Fibroblast of villous mesenchyme (primary cell): ENCODE measurements around the gene SLC6A16. TPM values are rescaled to one million over a fixed set of nuclear protein-coding genes. Genes with fewer than 3 reads are reported as not detected.

Experiments
- DNase-seq: peaks from one replicate; pipeline ENCODE4 v3.0.0-alpha.2; 2010; ENCODE audit warnings: low read depth
- H3K4me3 ChIP-seq: 2 replicates; pipeline ENCODE4 v1.5.1; 2011; ENCODE audit warnings: low read depth, mild to moderate bottlenecking, low read length
- CTCF ChIP-seq: IDR thresholded peaks from 2 replicates; pipeline ENCODE4 v1.5.1; 2012; ENCODE audit warnings: low read depth, mild to moderate bottlenecking, low read length; ENCODE audit not compliant: insufficient read depth
- total RNA-seq: library from RNA; depleted of rRNA; stranded (reverse); fragments of >200 nt; gene quantifications from 2 replicates; pipeline ENCODE4 v1.2.3, GENCODE V29; 2012

The SLC6A16 gene
- total RNA-seq, 1 donor: not detected

DNA sequence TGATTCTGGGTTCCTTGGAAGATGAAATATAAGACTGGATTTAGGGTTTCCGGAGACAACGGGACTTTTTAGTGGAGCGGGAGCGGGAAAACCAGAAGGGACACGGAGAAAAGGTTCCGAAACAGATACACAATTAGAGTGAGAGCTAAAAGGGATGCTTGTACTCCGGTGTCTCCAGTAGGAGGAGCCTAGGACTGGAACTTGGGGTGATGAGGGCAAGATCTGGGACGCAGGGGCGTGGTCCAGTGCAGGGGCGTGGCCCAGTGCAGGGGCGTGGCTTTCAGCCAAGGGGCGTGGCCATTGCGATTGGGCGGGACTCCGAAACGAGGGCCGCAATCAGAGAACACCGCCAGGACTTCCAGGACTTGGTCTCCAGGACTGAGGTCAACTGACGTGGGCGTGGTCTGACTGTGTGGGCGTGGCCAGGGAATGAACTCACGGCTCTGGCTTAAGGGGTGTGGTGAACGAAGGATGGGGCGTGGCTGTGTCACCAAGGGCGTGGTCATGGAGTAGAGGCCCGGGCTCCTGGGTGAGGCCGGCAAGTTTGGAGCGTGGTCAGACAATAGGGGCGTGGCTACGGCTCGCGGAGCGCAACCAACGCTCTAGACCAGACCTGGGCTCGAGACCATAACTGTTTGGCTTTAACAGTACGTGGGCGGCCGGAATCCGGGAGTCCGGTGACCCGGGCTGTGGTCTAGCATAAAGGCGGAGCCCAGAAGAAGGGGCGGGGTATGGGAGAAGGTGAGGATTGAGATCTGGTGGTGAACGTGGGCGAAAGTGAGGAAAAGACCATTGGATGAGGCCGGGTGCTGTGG lies 38.5 kb upstream of the SLC6A16 start, which contains the start of gene DKKL1:
TSS of gene DKKL1 (plus strand) at position 610 of the 815 bp plus-strand sequence. CDS start at position 732, 122 bp downstream.
- peak within 1 kb of the TSS; percentile 96 for H3K4me3 ChIP-seq
- DNase-seq: peak; percentile 100
- TF ChIP-seq CTCF: peak; percentile 27

DNA sequence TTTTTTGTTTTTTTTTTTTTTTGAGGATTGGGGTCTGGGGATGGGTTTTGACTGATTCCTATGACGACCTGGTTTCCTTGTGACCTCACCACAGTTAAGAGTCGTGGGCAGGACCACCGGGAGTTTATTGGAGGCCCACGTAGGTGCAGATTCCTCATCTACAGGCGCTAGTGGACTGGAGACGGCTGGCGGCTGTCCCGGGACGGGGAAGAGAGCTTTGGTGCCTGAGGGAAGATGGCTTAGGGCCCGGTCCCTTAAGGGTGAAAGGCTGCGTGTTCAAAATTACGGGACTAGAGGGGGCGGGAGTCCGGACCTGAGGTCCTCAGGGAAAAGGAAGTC lies 37.9 kb upstream of the SLC6A16 start:
- no peak for TF ChIP-seq CTCF
- DNase-seq: peak; percentile 56
- H3K4me3 ChIP-seq: peak overlapping the region; percentile 96

- DNase-seq: peak; percentile 66
- peak within 1 kb of the TSS; percentile 96 for H3K4me3 ChIP-seq
- TF ChIP-seq CTCF: no peak
These were observed 37.3 kb upstream of the SLC6A16 start, which contains the start of gene TEAD2 for GRCh38 chr19:49362048-49362928. Gene TEAD2 (minus strand): TSS chr19:49362416. CDS start chr19:49360075, 2,341 bp downstream.

- H3K4me3 ChIP-seq: peak overlapping the region; percentile 96
- no peak for TF ChIP-seq CTCF
- DNase-seq: peak; percentile 91
These were observed 36.6 kb upstream of the SLC6A16 start for GRCh38 chr19:49361438-49362047.

DNA sequence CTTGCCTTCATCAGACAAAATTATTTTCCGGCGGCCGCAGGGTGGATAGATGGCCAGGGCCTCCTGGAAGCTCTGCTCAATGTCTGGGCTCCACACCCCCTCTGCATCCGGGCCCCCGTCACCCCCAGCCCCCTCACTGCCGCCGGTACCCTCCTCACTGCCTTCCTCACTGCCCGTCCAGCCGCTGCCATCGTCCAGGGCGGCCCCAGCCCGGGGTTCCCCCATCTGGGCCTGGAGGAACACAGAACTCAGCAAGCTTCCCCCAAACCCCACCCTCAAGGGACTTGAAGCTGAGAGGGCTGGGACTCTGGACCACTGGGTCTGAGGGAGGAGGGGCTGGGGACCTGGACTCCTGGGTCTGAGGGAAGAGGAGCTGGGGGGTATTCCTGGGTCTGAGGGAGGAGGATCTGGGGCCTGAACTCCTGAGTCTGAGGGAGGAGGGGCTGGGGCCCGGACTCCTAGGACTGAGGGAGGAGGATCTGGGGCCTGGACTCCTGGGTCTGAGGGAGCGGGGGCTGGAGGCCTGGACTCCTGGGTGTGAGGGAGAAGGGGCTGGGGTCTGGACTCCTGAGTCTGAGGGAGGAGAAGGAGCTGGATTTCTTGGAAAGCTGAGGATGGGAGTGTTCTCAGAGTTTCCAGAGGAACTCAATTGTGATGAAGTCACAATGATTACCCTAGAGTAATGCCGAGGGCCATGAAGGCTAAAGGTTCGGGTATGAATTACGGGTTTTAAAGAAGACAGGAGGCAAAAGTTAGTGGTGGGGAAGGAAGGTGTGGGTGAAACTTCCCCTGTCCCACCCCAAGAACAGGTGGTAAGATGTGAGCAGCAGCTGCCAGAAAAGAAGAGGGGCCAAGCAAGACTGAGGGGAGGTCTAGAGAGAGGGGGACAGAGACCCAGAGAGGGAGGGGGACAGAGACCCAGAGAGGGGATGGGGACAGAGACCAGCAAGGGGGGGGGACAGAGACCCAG lies 35.1 kb upstream of the SLC6A16 start:
- TF ChIP-seq CTCF: no peak
- no peak for DNase-seq
- H3K4me3 ChIP-seq: peak overlapping the region; percentile 96
